Activated naive CD4-positive, alpha-beta T cell treated with anti-CD3 and anti-CD28 coated beads, Interleukin-2, amount 50 U/mL, for 16 hours (primary cell): Measurements from ENCODE around the gene CCM2L.
"Not testable (repeated sequence)": the region's sequence is repeated elsewhere in the genome, so short reads cannot be mapped to it uniquely, and the experiment has no call there.

Experiments used
- DNase-seq: peaks from one replicate; pipeline ENCODE4 v3.0.0-alpha.2; 2020

The CCM2L gene

GRCh38 chr20:32031007-32031958 is 21.0 kb downstream of the CCM2L start:
- peak; percentile 64 for DNase-seq

GRCh38 chr20:32033316-32033715 is 23.1 kb downstream of the CCM2L start:
- DNase-seq = no peak

- not testable (repeated sequence) for DNase-seq
Measured at GRCh38 chr20:32033721-32034120, 23.5 kb downstream of the CCM2L start.

GRCh38 chr20:32034581-32035425 is 24.6 kb downstream of the CCM2L start:
- DNase-seq = no peak

GRCh38 chr20:32035426-32035779 is 25.2 kb downstream of the CCM2L start:
- DNase-seq = no peak

- no peak for DNase-seq
Measured at GRCh38 chr20:32036252-32036651, 26.0 kb downstream of the CCM2L start.

- DNase-seq = no peak
Measured at GRCh38 chr20:32036716-32037485, 26.7 kb downstream of the CCM2L start.

GRCh38 chr20:32037929-32038328 is 27.7 kb downstream of the CCM2L start:
- DNase-seq = no peak

- no peak for DNase-seq
Measured at GRCh38 chr20:32040142-32040953, 30.1 kb downstream of the CCM2L start.

- DNase-seq = no peak
Measured at GRCh38 chr20:32045999-32046398, 35.8 kb downstream of the CCM2L start.

GRCh38 chr20:32050324-32050841 is 40.1 kb downstream of the CCM2L start:
- DNase-seq = no peak

- no peak for DNase-seq
Measured at GRCh38 chr20:32050851-32051556, 40.8 kb downstream of the CCM2L start.

- no peak for DNase-seq
Measured at GRCh38 chr20:32051720-32052089, 41.5 kb downstream of the CCM2L start.

GRCh38 chr20:32052090-32052777 is 42.0 kb downstream of the CCM2L start, which contains the start of gene HCK:
TSS of gene HCK (plus strand) at chr20:32052242.
- no peak for DNase-seq

- DNase-seq = no peak
Measured at GRCh38 chr20:32052778-32053362, 42.6 kb downstream of the CCM2L start.

GRCh38 chr20:32053648-32054047 is 43.4 kb downstream of the CCM2L start:
- DNase-seq = no peak

GRCh38 chr20:32056708-32057483 is 46.7 kb downstream of the CCM2L start:
- no peak for DNase-seq

- DNase-seq = no peak
Measured at GRCh38 chr20:32057656-32058184, 47.5 kb downstream of the CCM2L start.

GRCh38 chr20:32059189-32059588 is 49.0 kb downstream of the CCM2L start:
- DNase-seq = no peak
